Pancreas (tissue), 10 donors: ENCODE measurements around the gene DOK7. TPM values are rescaled to one million over a fixed set of nuclear protein-coding genes. Genes with fewer than 3 reads are reported as not detected.
A peak's percentile ranks its signal among the peaks of the same experiment; 100 is the strongest.

ENCODE experiments used
- ATAC-seq, 4 donors: fragments of 200-7000 bp; cut with Tn5 transposase; one replicate each; pipeline versions ENCODE4 v1.8.0 to v1.9.1; 2020; ENCODE audit warnings: mild to moderate bottlenecking in 4 of 4, moderate library complexity in 4 of 4
- DNase-seq, 6 donors: peaks; one replicate each; pipeline ENCODE4 v3.0.0-alpha.2; 2020
- FAIRE-seq: peaks from 2 replicates; lab custom pipeline; 2012; peaks lifted over from hg19 to GRCh38; lab: Jason Lieb, UNC
- H3K27ac ChIP-seq, 4 donors: fragments of 200-600 bp; sonication (generic); 1 replicate in 3 of 4; 2 replicates in 1 of 4; pipeline versions ENCODE4 v1.5.0 to v1.8.0; 2020
- H3K27me3 ChIP-seq, 4 donors: fragments of 200-600 bp; one replicate each; pipeline ENCODE4 v1.8.0; 2021
- H3K36me3 ChIP-seq, 3 donors: fragments of 200-600 bp; sonication (generic) in 1 of 3; one replicate each; pipeline versions ENCODE4 v1.5.0 to v1.8.0; 2020 to 2021
- H3K4me1 ChIP-seq, 3 donors: fragments of 200-600 bp; one replicate each; pipeline ENCODE4 v1.8.0; 2021
- H3K4me3 ChIP-seq, 4 donors: fragments of 200-600 bp; sonication (generic) in 2 of 4; one replicate each; pipeline versions ENCODE4 v1.5.0 to v1.8.0; 2020 to 2021
- H3K9me3 ChIP-seq, 4 donors: fragments of 200-600 bp; one replicate each; pipeline ENCODE4 v1.8.0; 2021
- CTCF ChIP-seq, 4 donors: fragments of 200-600 bp; sonication (generic) in 3 of 4; IDR thresholded peaks; one replicate each; pipeline versions ENCODE4 v1.5.0 to v1.8.0; 2021; ENCODE audit warnings: antibody characterized with exemption in 4 of 4
- WGBS, 2 donors: extraction: QIAGEN DNeasy Blood & Tissue Kit; methylation state at CpG; one replicate each; pipeline ENCODE4 v1.1.7; 2013; 5-methylcytosine and 5-hydroxymethylcytosine counted together
- intact Hi-C, 3 donors: fragments of 100-400 bp; cut with DNase I; formaldehyde crosslinking; loops; one replicate each; pipeline versions ENCODE4 v1.11.1 to v1.14.2; 2022
- polyA plus RNA-seq, 2 donors: library from polyadenylated mRNA; stranded (reverse); fragments of 200-250 nt; gene quantifications; one replicate each; pipeline ENCODE4 v1.2.3, GENCODE V29; 2013
- total RNA-seq, 6 donors: library from RNA; stranded (reverse); fragmentation: NEBNext Ultra II Directional in 4 of 6; extraction: Animal tissue kit (Norgen Biotek cat#: 25700) in 4 of 6; gene quantifications; one replicate each; pipeline versions ENCODE4 v1.2.1 to v1.2.4, GENCODE V29; 2021 to 2023
- donor health status: healthy with polysubstance abuse.
- donor health status: DM: no; HTN: no; CAD: no; lungs with moderate emphysema.
- donor health status: DM: no; HTN: no; CAD: no.
- donor health status: control.
- donor health status: control.
- donor health status: Bipolar disorder and iron deficiency.
- donor health status: DM: yes; HTN: yes; CAD: no.
- donor health status: DM: no; HTN: no; CAD: no.
- donor health status: DM: no; HTN: no; CAD: no.
- donor health status: DM: yes; HTN: yes; CAD: no.

The DOK7 gene
- total and polyA plus RNA-seq, 8 donors: 2.5 to 8.0 (median 4.2) TPM

- H3K4me3 ChIP-seq: no peak overlapping the region
- no peak overlapping the region for H3K27ac ChIP-seq
- FAIRE-seq (no peak), ATAC-seq (no peak), DNase-seq (no peak)
- TF ChIP-seq CTCF (IDR thresholded peaks at IDR 0.05): no peak
- H3K36me3 ChIP-seq: no peaks in the 10 kb centered on the region
- H3K9me3 ChIP-seq: no peaks in the 10 kb centered on the region
- H3K4me1 ChIP-seq: no peaks in the 10 kb centered on the region
- no peaks in the 10 kb centered on the region for H3K27me3 ChIP-seq
- intact Hi-C loops: loop anchor here in 1 of 3 donors (5.0 kb wide), 1 partner anchor 140 kb away; no protein-coding TSS in a partner anchor
- 88 to 92% methylated on average over 12 of the region's 12 CpGs for WGBS, 2 donors
Measured at GRCh38 chr4:3482707-3483106, 19.6 kb downstream of the DOK7 start.

DNA sequence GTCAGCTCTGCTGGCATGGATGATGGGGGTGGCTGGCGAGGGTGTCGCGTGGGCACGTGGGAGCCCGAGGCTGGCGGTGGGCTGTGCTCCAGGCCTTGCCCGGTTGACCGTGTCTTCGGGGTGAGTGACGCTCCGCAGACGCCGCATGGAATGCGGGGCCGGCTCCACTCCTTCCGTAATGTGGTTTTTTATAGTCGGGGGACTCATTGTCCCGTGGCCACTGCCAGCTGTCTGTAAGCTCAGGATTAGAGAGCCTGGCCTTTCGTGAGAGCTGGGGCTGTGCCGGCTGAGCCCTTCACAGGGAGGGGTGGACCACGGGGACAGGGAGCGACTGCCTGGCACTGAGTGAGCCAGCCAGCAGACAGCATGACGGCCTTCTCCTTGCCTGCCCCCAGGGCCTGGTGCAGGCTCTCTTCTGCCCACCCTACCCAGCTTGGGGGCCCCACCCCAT, 20.4 kb downstream of the DOK7 start:
- no peak for ATAC-seq
- Histone ChIP-seq H3K9me3 (no peaks in the 10 kb centered on the region), H3K4me3 (no peak overlapping the region), H3K27ac (no peak overlapping the region), H3K36me3 (no peaks in the 10 kb centered on the region), H3K27me3 (no peaks in the 10 kb centered on the region), H3K4me1 (no peaks in the 10 kb centered on the region)
- intact Hi-C loops: loop anchor here in 1 of 3 donors (5.0 kb wide), 1 partner anchor 141 kb away; no protein-coding TSS in a partner anchor
- DNase-seq: peak in 1 of 6 donors; percentile 70
- no peak for FAIRE-seq
- 78 to 89% methylated on average over 21 to 23 of the region's 23 CpGs for WGBS, 2 donors
- TF ChIP-seq CTCF (IDR thresholded peaks at IDR 0.05): no peak

- intact Hi-C loops: loop anchor here in 1 of 3 donors (5.0 kb wide), 1 partner anchor 142 kb away; no protein-coding TSS in a partner anchor
- TF ChIP-seq CTCF (IDR thresholded peaks at IDR 0.05): no peak
- Histone ChIP-seq H3K4me1 (no peaks in the 10 kb centered on the region), H3K27me3 (no peaks in the 10 kb centered on the region), H3K27ac (no peak overlapping the region), H3K4me3 (no peak overlapping the region), H3K36me3 (no peaks in the 10 kb centered on the region), H3K9me3 (no peaks in the 10 kb centered on the region)
- DNase-seq: peak in 2 of 6 donors; percentile 32 to 77
- ATAC-seq: peak; percentile 8 to 38 (median 28)
- 62 to 69% methylated on average over 43 to 45 of the region's 45 CpGs for WGBS, 2 donors
- FAIRE-seq: no peak
Measured at GRCh38 chr4:3484057-3484973, 21.2 kb downstream of the DOK7 start.

DNA sequence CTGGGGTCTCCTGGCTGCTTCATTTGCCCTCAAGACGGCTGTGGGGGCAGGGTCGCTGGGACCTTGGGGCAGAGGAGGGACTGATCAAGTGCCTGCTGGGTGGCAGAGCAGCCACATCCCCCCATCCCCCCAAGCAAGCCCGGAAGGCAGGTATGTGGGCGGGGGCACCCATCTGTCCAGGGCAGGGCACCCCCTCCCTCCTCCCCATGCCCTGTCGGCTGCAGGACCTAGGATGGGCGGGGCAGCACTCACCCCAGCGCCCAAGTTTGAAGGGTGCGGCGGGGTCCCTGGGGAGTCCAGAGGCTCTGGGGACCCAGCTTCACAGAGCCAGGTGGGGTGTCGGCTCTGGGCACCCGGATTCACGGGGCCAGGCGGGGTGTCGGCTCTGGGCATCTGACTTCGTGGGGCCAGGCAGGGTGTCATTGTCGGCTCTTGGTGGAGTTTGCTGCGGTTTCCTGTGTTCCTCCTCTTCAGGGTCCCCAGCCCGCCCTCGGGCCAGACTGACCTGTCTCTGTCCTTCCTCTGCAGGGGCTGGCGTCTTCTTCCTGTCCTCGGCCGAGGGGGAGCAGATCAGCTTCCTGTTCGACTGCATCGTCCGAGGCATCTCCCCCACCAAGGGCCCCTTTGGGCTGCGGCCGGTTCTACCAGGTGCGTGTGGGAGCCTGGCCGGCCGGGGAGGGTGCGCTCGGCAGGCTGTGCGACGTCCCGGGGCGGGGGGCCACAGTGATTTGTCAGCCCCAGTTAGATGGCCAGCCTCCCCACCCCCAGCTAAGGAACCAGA, 22.1 kb downstream of the DOK7 start:
- DNase-seq: peak in 2 of 6 donors; percentile 38 to 75
- intact Hi-C loops: no loop called here
- Histone ChIP-seq H3K27ac (no peak overlapping the region), H3K4me3 (no peak overlapping the region), H3K36me3 (no peaks in the 10 kb centered on the region), H3K4me1 (no peaks in the 10 kb centered on the region), H3K27me3 (no peaks in the 10 kb centered on the region), H3K9me3 (no peaks in the 10 kb centered on the region)
- TF ChIP-seq CTCF (IDR thresholded peaks at IDR 0.05): no peak
- WGBS, 2 donors: 54 to 63% methylated on average over 35 to 36 of the region's 36 CpGs
- ATAC-seq: no peak
- FAIRE-seq: no peak
